NAMALWA (cell line): Measurements from ENCODE around the gene HDAC5.
"Not testable (repeated sequence)": the region's sequence is repeated elsewhere in the genome, so short reads cannot be mapped to it uniquely, and the experiment has no call there.

Experiments used
- DNase-seq: peaks from one replicate; pipeline ENCODE4 v3.0.0-alpha.2; 2015; ENCODE audit warnings: low spot score

Gene HDAC5

GRCh38 chr17:44132275-44132821 lies 8.9 kb upstream of the HDAC5 start:
- no peak for DNase-seq

- DNase-seq, result not testable (repeated sequence)
Measured at GRCh38 chr17:44131372-44131771, 7.9 kb upstream of the HDAC5 start.

- no peak for DNase-seq
Measured at GRCh38 chr17:44130693-44131349, 7.4 kb upstream of the HDAC5 start.

- no peak for DNase-seq
Measured at GRCh38 chr17:44128383-44128782, 4.9 kb upstream of the HDAC5 start.

- DNase-seq, result no peak
Measured at GRCh38 chr17:44124118-44124438, 637 bp upstream of the HDAC5 start.

- DNase-seq, result peak; percentile 47
Measured at GRCh38 chr17:44122816-44123355, 555 bp downstream of the HDAC5 start.

- DNase-seq, result no peak
Measured at GRCh38 chr17:44121997-44122815, 1.2 kb downstream of the HDAC5 start.

- no peak for DNase-seq
Measured at GRCh38 chr17:44120851-44121605, 2.4 kb downstream of the HDAC5 start.

- DNase-seq, result not testable (repeated sequence)
Measured at GRCh38 chr17:44120281-44120680, 3.2 kb downstream of the HDAC5 start.

GRCh38 chr17:44119798-44120197 lies 3.6 kb downstream of the HDAC5 start:
- DNase-seq, result no peak

- DNase-seq, result no peak
Measured at GRCh38 chr17:44119062-44119461, 4.4 kb downstream of the HDAC5 start.

GRCh38 chr17:44118427-44119050 lies 4.9 kb downstream of the HDAC5 start:
- no peak for DNase-seq

- DNase-seq, result no peak
Measured at GRCh38 chr17:44117351-44117750, 6.1 kb downstream of the HDAC5 start.

- DNase-seq, result no peak
Measured at GRCh38 chr17:44115585-44116415, 7.6 kb downstream of the HDAC5 start.

- no peak for DNase-seq
Measured at GRCh38 chr17:44113868-44114840, 9.3 kb downstream of the HDAC5 start.

- DNase-seq, result no peak
Measured at GRCh38 chr17:44113382-44113781, 10.1 kb downstream of the HDAC5 start.

GRCh38 chr17:44112284-44113280 lies 10.9 kb downstream of the HDAC5 start:
- DNase-seq, result no peak

- no peak for DNase-seq
Measured at GRCh38 chr17:44111777-44112176, 11.7 kb downstream of the HDAC5 start.
